IgD-negative memory B cell (primary cell): ENCODE data around the gene RAP1A. TPM values are rescaled to one million over a fixed set of nuclear protein-coding genes. Genes with fewer than 3 reads are reported as not detected.
"Not testable (repeated sequence)": the region's sequence is repeated elsewhere in the genome, so short reads cannot be mapped to it uniquely, and the experiment has no call there.

Source experiments
- H3K27ac Mint-ChIP-seq, 3 donors: one replicate each; pipeline ENCODE4 v1.8.0; 2020 to 2022; ENCODE audit warnings: mild to moderate bottlenecking in 3 of 3, mixed read lengths in 3 of 3, moderate library complexity in 1 of 3
- H3K27me3 Mint-ChIP-seq: one replicate; pipeline ENCODE4 v1.8.0; 2021; ENCODE audit warnings: mixed read lengths
- H3K36me3 Mint-ChIP-seq: one replicate; pipeline ENCODE4 v1.8.0; 2020; ENCODE audit warnings: mild to moderate bottlenecking, mixed read lengths
- H3K4me1 Mint-ChIP-seq, 3 donors: one replicate each; pipeline ENCODE4 v1.8.0; 2020 to 2022; ENCODE audit warnings: mixed read lengths in 3 of 3, mild to moderate bottlenecking in 1 of 3
- H3K4me3 Mint-ChIP-seq, 4 donors: one replicate each; pipeline ENCODE4 v1.8.0; 2020 to 2022; ENCODE audit warnings: mild to moderate bottlenecking in 4 of 4, mixed read lengths in 4 of 4, moderate library complexity in 3 of 4
- H3K9me3 Mint-ChIP-seq, 3 donors: one replicate each; pipeline ENCODE4 v1.8.0; 2020 to 2021; ENCODE audit warnings: mixed read lengths in 3 of 3, mild to moderate bottlenecking in 1 of 3
- polyA plus RNA-seq: library from polyadenylated mRNA; unstranded; fragments of 300-500 nt; fragmentation: Illumina TruSeq; gene quantifications from one replicate; pipeline ENCODE4 v1.2.3, GENCODE V29; 2021

The RAP1A gene
- polyA plus RNA-seq, 1 donor from 2014 or later = 44.9 TPM

DNA sequence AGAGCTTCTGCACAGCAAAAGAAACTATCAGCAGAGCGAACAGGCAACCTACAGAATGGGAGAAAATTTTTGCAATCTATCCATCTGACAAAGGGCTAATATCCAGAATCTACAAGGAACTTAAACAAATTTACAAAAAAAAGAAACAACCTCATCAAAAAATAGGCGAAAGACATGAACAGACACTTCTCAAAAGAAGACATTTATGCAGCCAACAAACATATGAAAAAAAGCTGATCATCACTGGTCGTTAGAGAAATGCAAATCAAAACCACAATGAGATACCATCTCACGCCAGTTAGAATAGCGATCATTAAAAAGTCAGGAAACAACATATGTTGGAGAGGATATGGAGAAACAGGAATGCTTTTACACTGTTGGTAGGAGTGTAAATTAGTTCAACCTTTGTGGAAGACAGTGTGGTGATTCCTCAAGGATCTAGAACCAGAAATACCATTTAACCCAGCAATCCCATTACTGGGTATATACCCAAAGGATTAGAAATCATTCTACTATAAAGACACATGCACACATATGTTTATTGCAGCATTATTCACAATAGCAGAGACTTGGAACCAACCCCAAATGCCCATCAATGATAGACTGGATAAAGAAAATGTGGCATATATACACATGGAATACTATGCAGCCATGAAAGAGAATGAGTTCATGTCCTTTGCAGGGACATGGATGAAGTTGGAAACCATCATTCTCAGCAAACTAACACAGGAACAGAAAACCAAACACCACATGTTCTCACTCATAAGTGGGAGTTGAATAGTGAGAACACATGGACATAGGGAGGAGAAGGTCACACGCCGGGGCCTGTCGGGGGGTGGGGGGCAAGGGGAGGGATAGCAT, 65.9 kb downstream of the RAP1A start:
- H3K9me3 Mint-ChIP-seq, H3K36me3 Mint-ChIP-seq, H3K27me3 Mint-ChIP-seq: not testable (repeated sequence)
- Mint-ChIP-seq H3K27ac (peak overlapping the region in 1 of 3 donors; percentile 39), H3K4me1 (peaks cover 39 to 41% (median 40%) of the 10 kb centered on the region in 3 donors), H3K4me3 (peak overlapping the region in 1 of 4 donors; percentile 2)

GRCh38 chr1:111690306-111690617, 70.7 kb downstream of the RAP1A start:
- Mint-ChIP-seq H3K36me3 (peaks cover 13% of the 10 kb centered on the region), H3K27me3 (no peaks in the 10 kb centered on the region), H3K9me3 (peaks cover 0 to 4% (median 0%) of the 10 kb centered on the region in 3 donors), H3K4me3 (peak overlapping the region in 2 of 4 donors; percentile 78 to 89), H3K27ac (peak overlapping the region in 2 of 3 donors; percentile 94 to 95), H3K4me1 (peaks cover 40 to 61% (median 47%) of the 10 kb centered on the region in 3 donors)

- Mint-ChIP-seq H3K9me3 (peaks cover 0 to 4% (median 0%) of the 10 kb centered on the region in 3 donors), H3K4me3 (no peak overlapping the region), H3K4me1 (peaks cover 42 to 73% (median 57%) of the 10 kb centered on the region in 3 donors), H3K36me3 (peaks cover 11% of the 10 kb centered on the region), H3K27me3 (no peaks in the 10 kb centered on the region), H3K27ac (peak overlapping the region; percentile 0 to 92 (median 33))
Observed at GRCh38 chr1:111691886-111692285, 72.3 kb downstream of the RAP1A start.

GRCh38 chr1:111695801-111696200, 76.2 kb downstream of the RAP1A start:
- Mint-ChIP-seq H3K9me3 (no peaks in the 10 kb centered on the region), H3K27me3 (no peaks in the 10 kb centered on the region), H3K4me1 (peaks cover 29 to 75% (median 47%) of the 10 kb centered on the region in 3 donors), H3K27ac (peak overlapping the region in 2 of 3 donors; percentile 60), H3K4me3 (peak overlapping the region in 1 of 4 donors; percentile 35), H3K36me3 (peaks cover 11% of the 10 kb centered on the region)

DNA sequence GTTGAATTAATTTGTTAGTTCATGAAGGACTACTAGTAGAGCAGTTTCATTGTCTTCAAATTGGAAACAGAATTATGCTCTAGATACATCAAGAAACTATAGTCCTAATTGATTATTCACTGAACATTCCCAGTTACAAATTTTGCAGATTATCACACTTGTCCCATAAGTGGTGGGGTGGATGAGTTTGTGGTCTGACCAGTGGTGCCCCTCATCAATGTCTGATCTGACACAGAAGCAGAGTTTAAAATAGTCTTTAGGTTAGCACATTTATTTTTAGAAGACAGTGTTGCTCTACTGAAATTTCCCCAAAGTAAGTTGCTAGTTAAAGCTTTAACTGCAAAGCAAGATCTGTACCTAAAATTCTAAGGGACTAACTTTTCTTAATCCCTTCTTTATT, 76.7 kb downstream of the RAP1A start:
- Mint-ChIP-seq H3K4me1 (peaks cover 30 to 75% (median 48%) of the 10 kb centered on the region in 3 donors), H3K36me3 (peaks cover 11% of the 10 kb centered on the region), H3K9me3 (no peaks in the 10 kb centered on the region), H3K4me3 (peak overlapping the region in 1 of 4 donors; percentile 35), H3K27ac (peak overlapping the region in 2 of 3 donors; percentile 55 to 60), H3K27me3 (no peaks in the 10 kb centered on the region)

DNA sequence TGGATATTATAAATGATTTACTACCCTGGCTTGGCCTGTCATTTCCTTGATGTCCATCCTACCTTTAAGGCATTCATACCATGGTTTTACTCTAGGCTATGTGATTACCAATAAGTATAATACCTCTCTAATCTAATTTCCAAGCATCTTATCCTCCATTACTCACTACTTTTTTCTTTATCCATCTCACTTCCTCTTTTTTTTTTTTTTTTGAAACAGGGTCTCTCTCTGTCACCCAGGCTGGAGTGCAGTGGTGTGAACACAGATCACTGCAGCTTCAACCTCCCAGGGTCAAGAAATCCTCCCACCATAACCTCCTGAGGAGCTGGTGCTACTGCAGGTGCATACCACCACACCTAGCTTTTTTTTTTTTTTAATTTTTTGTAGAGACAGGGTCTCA, 79.7 kb downstream of the RAP1A start:
- Mint-ChIP-seq H3K27ac (peak overlapping the region in 2 of 3 donors; percentile 12 to 69), H3K9me3 (no peaks in the 10 kb centered on the region), H3K4me3 (peak overlapping the region in 1 of 4 donors; percentile 39), H3K27me3 (no peaks in the 10 kb centered on the region), H3K36me3 (peaks cover 9% of the 10 kb centered on the region), H3K4me1 (peaks cover 19 to 51% (median 30%) of the 10 kb centered on the region in 3 donors)

- Mint-ChIP-seq H3K27me3 (no peaks in the 10 kb centered on the region), H3K4me3 (no peak overlapping the region), H3K9me3 (no peaks in the 10 kb centered on the region), H3K4me1 (peaks cover 13 to 29% (median 14%) of the 10 kb centered on the region in 3 donors), H3K27ac (peak overlapping the region in 1 of 3 donors; percentile 32), H3K36me3 (peaks cover 5% of the 10 kb centered on the region)
Observed at GRCh38 chr1:111702504-111703050, 83.0 kb downstream of the RAP1A start.

GRCh38 chr1:111704240-111704639, 84.7 kb downstream of the RAP1A start:
- no peaks in the 10 kb centered on the region for H3K27me3 Mint-ChIP-seq
- no peaks in the 10 kb centered on the region for H3K9me3 Mint-ChIP-seq
- peaks cover 5% of the 10 kb centered on the region for H3K36me3 Mint-ChIP-seq
- H3K27ac Mint-ChIP-seq = no peak overlapping the region
- no peak overlapping the region for H3K4me3 Mint-ChIP-seq
- H3K4me1 Mint-ChIP-seq = peaks cover 6 to 22% (median 10%) of the 10 kb centered on the region in 3 donors

GRCh38 chr1:111704776-111705175, 85.2 kb downstream of the RAP1A start:
- Mint-ChIP-seq H3K36me3 (peaks cover 6% of the 10 kb centered on the region), H3K27ac (no peak overlapping the region), H3K27me3 (no peaks in the 10 kb centered on the region), H3K4me3 (no peak overlapping the region), H3K4me1 (peaks cover 3 to 17% (median 7%) of the 10 kb centered on the region in 3 donors), H3K9me3 (no peaks in the 10 kb centered on the region)

- H3K27me3 Mint-ChIP-seq = no peaks in the 10 kb centered on the region
- H3K9me3 Mint-ChIP-seq = no peaks in the 10 kb centered on the region
- no peak overlapping the region for H3K4me3 Mint-ChIP-seq
- H3K36me3 Mint-ChIP-seq = peaks cover 3% of the 10 kb centered on the region
- H3K4me1 Mint-ChIP-seq = peaks cover under 1 to 7% (median 6%) of the 10 kb centered on the region in 3 donors
- no peak overlapping the region for H3K27ac Mint-ChIP-seq
Observed at GRCh38 chr1:111705841-111706240, 86.3 kb downstream of the RAP1A start.

GRCh38 chr1:111706921-111707320, 87.3 kb downstream of the RAP1A start:
- peaks cover 3% of the 10 kb centered on the region for H3K36me3 Mint-ChIP-seq
- H3K27ac Mint-ChIP-seq = peak overlapping the region in 1 of 3 donors; percentile 47
- peaks cover 0 to 4% (median 0%) of the 10 kb centered on the region in 3 donors for H3K4me1 Mint-ChIP-seq
- H3K27me3 Mint-ChIP-seq = no peaks in the 10 kb centered on the region
- H3K4me3 Mint-ChIP-seq = no peak overlapping the region
- H3K9me3 Mint-ChIP-seq = no peaks in the 10 kb centered on the region

GRCh38 chr1:111707906-111708305, 88.3 kb downstream of the RAP1A start:
- Mint-ChIP-seq H3K27ac (peak overlapping the region in 2 of 3 donors; percentile 66 to 80), H3K9me3 (no peaks in the 10 kb centered on the region), H3K36me3 (peaks cover 3% of the 10 kb centered on the region), H3K4me1 (peaks cover 0 to 2% (median 0%) of the 10 kb centered on the region in 3 donors), H3K4me3 (no peak overlapping the region), H3K27me3 (no peaks in the 10 kb centered on the region)

- H3K9me3 Mint-ChIP-seq = no peaks in the 10 kb centered on the region
- peak overlapping the region in 1 of 3 donors; percentile 50 for H3K27ac Mint-ChIP-seq
- H3K4me1 Mint-ChIP-seq = peaks cover 0 to 2% (median 0%) of the 10 kb centered on the region in 3 donors
- H3K27me3 Mint-ChIP-seq = no peaks in the 10 kb centered on the region
- H3K4me3 Mint-ChIP-seq = no peak overlapping the region
- H3K36me3 Mint-ChIP-seq = peaks cover 3% of the 10 kb centered on the region
Observed at GRCh38 chr1:111709986-111710385, 90.4 kb downstream of the RAP1A start.

DNA sequence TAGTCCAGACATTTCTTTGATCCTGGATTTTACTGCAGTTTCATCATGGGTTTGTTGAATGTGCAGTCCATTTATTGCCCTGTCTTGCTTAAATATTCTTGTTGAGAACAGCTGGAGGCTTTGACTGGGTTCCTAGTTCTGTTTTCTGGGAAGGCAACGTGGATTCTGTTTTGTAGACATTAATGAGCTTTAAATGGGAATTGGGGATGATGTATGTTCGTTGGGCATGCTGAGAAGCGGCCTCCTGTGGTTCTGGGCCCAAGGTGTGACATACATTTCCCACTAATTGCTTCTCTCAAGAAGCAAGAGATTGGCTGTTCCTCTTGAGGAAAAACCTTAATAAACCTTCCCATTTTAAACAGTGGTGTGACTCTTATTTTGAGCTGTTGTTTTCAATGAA, 96.7 kb downstream of the RAP1A start:
- no peaks in the 10 kb centered on the region for H3K36me3 Mint-ChIP-seq
- peaks cover 0 to 6% (median 0%) of the 10 kb centered on the region in 3 donors for H3K4me1 Mint-ChIP-seq
- peak overlapping the region in 2 of 3 donors; percentile 43 to 63 for H3K27ac Mint-ChIP-seq
- H3K27me3 Mint-ChIP-seq = no peaks in the 10 kb centered on the region
- H3K9me3 Mint-ChIP-seq = no peaks in the 10 kb centered on the region
- no peak overlapping the region for H3K4me3 Mint-ChIP-seq

- H3K4me1 Mint-ChIP-seq = peaks cover 0 to 6% (median 4%) of the 10 kb centered on the region in 3 donors
- H3K27ac Mint-ChIP-seq = peak overlapping the region in 1 of 3 donors; percentile 9
- H3K9me3 Mint-ChIP-seq = no peaks in the 10 kb centered on the region
- no peak overlapping the region for H3K4me3 Mint-ChIP-seq
- H3K36me3 Mint-ChIP-seq = no peaks in the 10 kb centered on the region
- H3K27me3 Mint-ChIP-seq = no peaks in the 10 kb centered on the region
Observed at GRCh38 chr1:111717450-111717849, 97.9 kb downstream of the RAP1A start.
